SK-N-SH (cell line): ENCODE data around the gene PITPNM3. TPM values are rescaled to one million over a fixed set of nuclear protein-coding genes. Genes with fewer than 3 reads are reported as not detected.

Experiments used
- CTCF ChIA-PET: fragments of 300-600, 350-600 bp; formaldehyde crosslinking; extraction: SDS; loops from one replicate; lab custom pipeline; 2021; lab: Yijun Ruan, JAX
- POLR2A ChIA-PET: fragments of 350-600 bp; sonication (Branson Sonifier 250); formaldehyde crosslinking; extraction: SDS; loops from one replicate; lab custom pipeline; 2020; ENCODE audit warnings: antibody characterized with exemption, inconsistent platforms; lab: Yijun Ruan, JAX
- DNase-seq: peaks from one replicate; pipeline ENCODE4 v3.0.0; 2012
- H2AFZ ChIP-seq: fragments of 200-600 bp; sonication (generic); 2 replicates; pipeline ENCODE4 v1.8.1; 2016; ENCODE audit warnings: antibody characterized with exemption, mild to moderate bottlenecking, low read depth
- H3F3A ChIP-seq: fragments of 200-600 bp; sonication (generic); replicated peaks from 2 replicates; pipeline ENCODE3; 2016; ENCODE audit warnings: antibody characterized with exemption, mild to moderate bottlenecking; ENCODE audit not compliant: insufficient read depth
- H3K27ac ChIP-seq, 2 experiments: fragments of 200-500 bp in 1 of 2; fragments of 200-600 bp in 1 of 2; sonication (Bioruptor generic) in 1 of 2; sonication (generic), shearing (Covaris generic) in 1 of 2; 2 replicates each; pipeline versions ENCODE4 v1.5.1 to v1.6.1; 2014 to 2016; ENCODE audit warnings: low read depth in 2 of 2, inconsistent platforms in 1 of 2, low read length in 1 of 2, mild to moderate bottlenecking in 1 of 2, mixed read lengths in 1 of 2
- H3K27me3 ChIP-seq: fragments of 200-600 bp; sonication (generic), shearing (Covaris generic); 2 replicates; pipeline ENCODE4 v1.6.1; 2016; ENCODE audit warnings: mixed run types; ENCODE audit not compliant: insufficient read depth
- H3K36me3 ChIP-seq, 2 experiments: fragments of 200-500 bp in 1 of 2; fragments of 200-600 bp in 1 of 2; sonication (Bioruptor generic) in 1 of 2; sonication (generic) in 1 of 2; replicated peaks in 1 of 2; 2 replicates each; pipeline versions ENCODE3 to v1.5.1; 2014 to 2016; ENCODE audit warnings: low read length in 1 of 2, mild to moderate bottlenecking in 1 of 2; ENCODE audit not compliant: insufficient read depth in 2 of 2, control insufficient read depth in 1 of 2
- H3K4me1 ChIP-seq, 2 experiments: fragments of 200-500 bp in 1 of 2; fragments of 200-600 bp in 1 of 2; sonication (Bioruptor generic) in 1 of 2; sonication (generic), shearing (Covaris generic) in 1 of 2; 2 replicates each; pipeline versions ENCODE4 v1.5.1 to v1.6.1; 2014 to 2016; ENCODE audit warnings: low read depth in 1 of 2, low read length in 1 of 2, mixed run types in 1 of 2; ENCODE audit not compliant: insufficient read depth in 2 of 2, control insufficient read depth in 1 of 2
- H3K4me2 ChIP-seq: fragments of 200-600 bp; sonication (generic), shearing (Covaris generic); 2 replicates; pipeline ENCODE4 v1.6.1; 2017; ENCODE audit warnings: mixed run types
- H3K4me3 ChIP-seq, 2 experiments: fragments of 200-500 bp in 1 of 2; fragments of 200-600 bp in 1 of 2; sonication (Bioruptor generic) in 1 of 2; sonication (generic), shearing (Covaris generic) in 1 of 2; 2 replicates each; pipeline versions ENCODE4 v1.5.1 to v1.8.1; 2014 to 2016; ENCODE audit warnings: low read depth in 2 of 2, inconsistent platforms in 1 of 2, low read length in 1 of 2, mild to moderate bottlenecking in 1 of 2, mixed read lengths in 1 of 2, moderate library complexity in 1 of 2
- H3K79me2 ChIP-seq: fragments of 200-600 bp; sonication (generic); 2 replicates; pipeline ENCODE4 v1.8.1; 2017; ENCODE audit warnings: mild to moderate bottlenecking; ENCODE audit not compliant: insufficient read depth
- H3K9ac ChIP-seq: fragments of 200-600 bp; sonication (generic); 2 replicates; pipeline ENCODE4 v1.6.1; 2017; ENCODE audit warnings: mixed run types
- H3K9me2 ChIP-seq: fragments of 200-600 bp; sonication (generic); 2 replicates; pipeline ENCODE4 v1.6.1; 2017; ENCODE audit warnings: mixed run types
- H3K9me3 ChIP-seq: fragments of 200-600 bp; sonication (generic); 2 replicates; pipeline ENCODE4 v1.6.1; 2017; ENCODE audit warnings: mixed run types, mild to moderate bottlenecking, moderate library complexity
- H4K20me1 ChIP-seq: fragments of 200-600 bp; sonication (generic); 2 replicates; pipeline ENCODE4 v1.6.1; 2017; ENCODE audit warnings: mild to moderate bottlenecking, mixed run types; ENCODE audit not compliant: insufficient read depth
- CHD2 ChIP-seq: fragments of 150-350 bp; IDR thresholded peaks from 2 replicates; pipeline ENCODE4 v1.6.1; 2018; ENCODE audit warnings: low read length; ENCODE audit not compliant: partially characterized antibody
- EP300 ChIP-seq, 2 experiments: IDR thresholded peaks; 2 replicates each; pipeline versions ENCODE4 v1.4.0 to v1.6.1; 2012; ENCODE audit warnings: borderline replicate concordance in 1 of 2, low read depth in 1 of 2, low read length in 1 of 2
- FOSL2 ChIP-seq: IDR thresholded peaks from 2 replicates; pipeline ENCODE4 v1.4.0; 2012; ENCODE audit warnings: low read depth, mild to moderate bottlenecking, moderate library complexity, borderline replicate concordance
- FOXJ3 ChIP-seq: sonication (generic); formaldehyde crosslinking; IDR thresholded peaks from 2 replicates; pipeline ENCODE4 v1.5.1; 2020; ENCODE audit warnings: mild to moderate bottlenecking, missing genetic modification reagents
- JUND ChIP-seq: IDR thresholded peaks from 2 replicates; pipeline ENCODE4 v1.4.0; 2012
- MEF2A ChIP-seq: IDR thresholded peaks from 2 replicates; pipeline ENCODE4 v1.4.0; 2012; ENCODE audit warnings: low read depth, borderline replicate concordance
- MXI1 ChIP-seq: IDR thresholded peaks from 2 replicates; pipeline ENCODE4 v1.6.1; 2012; ENCODE audit warnings: mild to moderate bottlenecking, low read depth, low read length, improper control_type of control experiment
- PBX3 ChIP-seq: IDR thresholded peaks from 2 replicates; pipeline ENCODE4; 2012
- POLR2AphosphoS5 ChIP-seq: IDR thresholded peaks from 2 replicates; pipeline ENCODE4 v1.6.1; 2012; ENCODE audit warnings: low read depth, low read length
- RFX5 ChIP-seq: IDR thresholded peaks from 2 replicates; pipeline ENCODE4 v1.6.1; 2012; ENCODE audit warnings: mild to moderate bottlenecking, improper control_type of control experiment, low read length
- RXRA ChIP-seq: IDR thresholded peaks from 2 replicates; pipeline ENCODE4 v1.4.0; 2012; ENCODE audit warnings: low read depth, mild to moderate bottlenecking, borderline replicate concordance
- USF2 ChIP-seq: fragments of 150-350 bp; IDR thresholded peaks from 2 replicates; pipeline ENCODE4 v1.6.1; 2017; ENCODE audit warnings: antibody characterized with exemption, low read length, low read depth, borderline replicate concordance
- YY1 ChIP-seq: IDR thresholded peaks from 2 replicates; pipeline ENCODE4 v1.4.0; 2012; ENCODE audit warnings: low read depth, mild to moderate bottlenecking
- ZBTB33 ChIP-seq: IDR thresholded peaks from 2 replicates; pipeline ENCODE4 v1.4.0; 2012; ENCODE audit warnings: low read depth, borderline replicate concordance
- WGBS: methylation state at CpG from one replicate; pipeline ENCODE4 v1.1.6; 2017; ENCODE audit warnings: low lambda C conversion rate; 5-methylcytosine and 5-hydroxymethylcytosine counted together
- polyA plus RNA-seq, 3 experiments: library from polyadenylated mRNA; depleted of rRNA; stranded (reverse); fragments of >200 nt; gene quantifications; 2 replicates each; pipeline ENCODE4 v1.2.3, GENCODE V29; 2012

Gene PITPNM3
- polyA plus RNA-seq, 1 of the 3 experiments (the other 2 are of a cell fraction), result 0.82 TPM

GRCh38 chr17:6587310-6587709 is 31.0 kb upstream of the PITPNM3 start:
- ChIA-PET CTCF (interaction anchor here (1.0 to 1.5 kb wide), 4 partner anchors 9 to 114 kb away, joined by 3 to 4 read pairs (median 3); no protein-coding TSS in a partner anchor), POLR2A (no interaction called here)
- Histone ChIP-seq H3K9me3 (0 out of 2 replicates have a peak, but pooled peaks cover 3% of the 10 kb centered on the region), H3K9ac (no peak overlapping the region), H3K4me2 (no peak overlapping the region), H3K4me1 (no peaks in the 10 kb centered on the region; a peak in 1 of 4 replicates), H3K27ac (no peak overlapping the region), H3K27me3 (no peaks in the 10 kb centered on the region), H3K4me3 (no peak overlapping the region), H3K79me2 (no peaks in the 10 kb centered on the region), H4K20me1 (no peaks in the 10 kb centered on the region), H3K36me3 (peaks cover 83 to 93% of the 10 kb centered on the region in 2 experiments), H3F3A (no peaks in the 10 kb centered on the region), H3K9me2 (no peaks in the 10 kb centered on the region), H2AFZ (no peak overlapping the region)
- 98% methylated on average over 4 of the region's 4 CpGs for whole genome bisulfite sequencing
- TF ChIP-seq ZBTB33 (no peak), EP300 (IDR thresholded peaks at IDR 0.05; ENCODE audit: borderline replicate concordance in 1 of 2, low read depth in 1 of 2, low read length in 1 of 2) (no peak), POLR2AphosphoS5 (no peak), FOXJ3 (CRISPR knock-in tag) (no peak), FOSL2 (no peak), PBX3 (no peak), YY1 (no peak)
- no peak for DNase-seq

GRCh38 chr17:6583411-6583810 is 27.1 kb upstream of the PITPNM3 start:
- no peaks in the 10 kb centered on the region for H3K27me3 ChIP-seq
- CTCF ChIA-PET, result no interaction called here

More at GRCh38 chr17:6583411-6583810, 27.1 kb upstream of the PITPNM3 start:
- H3K4me2 ChIP-seq, result no peak overlapping the region
- TF ChIP-seq FOSL2 (no peak), USF2 (no peak), MEF2A (no peak), CHD2 (no peak), JUND (no peak), RXRA (no peak), FOXJ3 (CRISPR knock-in tag) (no peak), RFX5 (no peak), MXI1 (no peak)
- no peak overlapping the region for H3K9ac ChIP-seq
- 0 out of 2 replicates have a peak, but pooled peaks cover 3% of the 10 kb centered on the region for H3K9me3 ChIP-seq
- 97% methylated on average over 4 of the region's 4 CpGs for WGBS
- no peaks in the 10 kb centered on the region for H4K20me1 ChIP-seq
- no peak for DNase-seq
- no peaks in the 10 kb centered on the region for H3K79me2 ChIP-seq
- H3F3A ChIP-seq, result no peaks in the 10 kb centered on the region
- H3K36me3 ChIP-seq, result peaks cover 80 to 89% of the 10 kb centered on the region in 2 experiments
- H3K9me2 ChIP-seq, result no peaks in the 10 kb centered on the region
- POLR2A ChIA-PET, result no interaction called here
- H3K4me3 ChIP-seq, result no peak overlapping the region
- H3K4me1 ChIP-seq, result no peaks in the 10 kb centered on the region
- no peak overlapping the region for H3K27ac ChIP-seq
- H2AFZ ChIP-seq, result no peak overlapping the region
